Hippocampal formation (tissue), 2 donors: ENCODE data around the gene SLC22A12.
A peak's percentile ranks its signal among the peaks of the same experiment; 100 is the strongest.
"Not testable (repeated sequence)": the region's sequence is repeated elsewhere in the genome, so short reads cannot be mapped to it uniquely, and the experiment has no call there.

Source experiments
- DNase-seq, 2 donors: peaks; one replicate each; lab custom pipeline; 2025; lab: John Stamatoyannopoulos, UW

SLC22A12 gene

DNA sequence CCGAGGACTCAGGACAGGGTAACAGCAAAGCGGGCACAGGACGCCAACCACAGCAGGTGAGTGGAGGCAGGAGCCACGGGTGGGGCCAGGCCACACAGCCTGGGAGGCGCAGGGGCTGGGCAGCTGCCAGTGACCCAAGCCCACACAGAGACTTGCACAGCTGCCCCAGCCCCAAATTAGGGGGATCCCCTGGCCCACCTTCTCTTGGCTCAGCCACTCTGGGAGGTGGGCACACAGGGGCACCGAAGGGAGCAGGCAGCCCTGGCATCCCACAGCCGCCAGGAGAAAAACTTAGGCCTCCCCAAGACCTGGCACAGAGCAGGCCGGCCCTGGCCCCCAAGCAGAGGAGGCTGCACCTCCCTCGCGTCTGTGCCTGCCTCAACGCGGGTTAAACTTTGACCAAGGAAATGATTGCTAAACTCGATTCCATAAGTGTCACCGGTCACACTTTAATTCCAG is at the start of gene SLC22A12:
Gene SLC22A12, plus strand, starts transcription at position 458 of the 459 bp plus-strand sequence. CDS start 337 bp downstream, outside the sequence.
- no peak for DNase-seq

DNA sequence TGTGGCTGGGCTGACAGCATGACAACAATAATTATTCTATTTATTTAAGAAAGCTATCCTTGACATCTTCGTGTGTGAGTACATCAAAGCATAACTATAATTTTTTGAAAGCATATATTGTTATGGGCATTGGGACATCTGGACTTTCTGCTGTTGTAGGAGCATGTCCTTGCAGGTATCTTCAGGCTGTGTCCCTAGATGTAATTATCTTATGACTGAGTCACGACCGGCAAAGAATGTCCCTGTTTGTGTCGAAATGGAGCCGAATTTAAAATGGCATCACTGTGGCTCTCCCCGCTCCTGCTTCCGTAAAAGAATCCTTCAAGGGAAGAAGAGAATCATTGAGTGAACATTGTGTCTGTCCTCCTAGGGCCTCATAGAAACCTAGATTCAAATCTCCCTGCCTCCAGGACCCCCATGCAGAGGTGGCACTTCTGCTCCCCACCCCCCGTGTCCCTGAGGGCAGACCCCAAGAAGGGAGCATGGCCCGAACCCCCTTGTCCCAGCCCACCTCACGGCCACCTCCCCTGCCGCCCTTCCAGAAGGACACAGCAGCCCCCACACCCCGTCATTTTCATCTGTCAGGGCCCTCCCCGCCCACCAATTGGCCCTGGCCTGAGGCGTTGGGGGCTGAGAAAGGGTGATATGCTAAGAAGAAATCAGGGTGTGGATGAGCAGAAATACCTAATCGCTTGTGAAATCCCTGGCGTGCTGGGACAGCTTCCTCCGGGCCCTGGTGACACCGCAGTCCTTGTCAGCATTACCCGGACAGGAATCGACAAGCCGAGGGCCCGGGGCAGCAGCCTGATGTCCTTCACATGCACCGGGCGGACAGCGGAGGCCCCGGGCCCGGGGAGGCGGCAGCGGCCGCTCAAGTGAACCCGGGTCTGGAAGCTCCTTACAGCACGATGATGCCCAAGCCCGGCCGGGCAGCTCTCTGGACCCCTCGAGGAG is 48.6 kb upstream of the SLC22A12 start:
- no peak for DNase-seq

GRCh38 chr11:64543818-64544217 is 47.2 kb upstream of the SLC22A12 start:
- DNase-seq = no peak

DNA sequence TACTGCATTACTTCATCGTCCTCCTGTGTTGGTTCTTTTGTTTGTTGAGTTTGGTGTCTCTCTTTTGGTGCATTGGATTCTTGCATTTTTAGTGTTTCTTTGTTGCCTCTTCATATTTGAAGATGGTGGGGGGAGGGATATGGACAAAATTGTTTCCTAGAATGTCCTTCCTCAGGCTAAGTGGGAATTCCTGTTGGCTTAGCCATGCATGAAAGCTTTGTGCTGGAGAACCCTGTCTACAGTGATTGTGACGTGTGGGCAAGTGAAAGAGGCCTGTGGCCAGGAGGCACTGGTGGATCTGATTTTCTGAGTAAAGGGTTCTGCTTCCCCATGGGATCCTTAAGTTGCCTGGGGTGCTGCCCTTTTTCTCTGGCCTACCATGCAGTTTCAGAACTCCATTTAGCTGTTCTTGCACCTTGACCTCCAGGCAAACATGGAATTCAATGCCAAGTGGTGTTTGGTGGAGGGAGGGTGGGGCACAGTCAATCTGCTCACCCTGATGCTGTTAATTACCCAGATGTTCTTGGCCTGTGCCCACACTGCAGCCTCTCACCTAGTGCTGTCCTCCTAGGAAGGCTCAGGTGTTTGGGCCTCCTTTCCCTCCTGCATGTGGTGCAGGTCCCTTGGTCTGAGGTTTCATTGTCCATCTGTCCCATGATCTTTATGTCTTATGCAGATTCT is 46.3 kb upstream of the SLC22A12 start:
- DNase-seq = no peak

DNA sequence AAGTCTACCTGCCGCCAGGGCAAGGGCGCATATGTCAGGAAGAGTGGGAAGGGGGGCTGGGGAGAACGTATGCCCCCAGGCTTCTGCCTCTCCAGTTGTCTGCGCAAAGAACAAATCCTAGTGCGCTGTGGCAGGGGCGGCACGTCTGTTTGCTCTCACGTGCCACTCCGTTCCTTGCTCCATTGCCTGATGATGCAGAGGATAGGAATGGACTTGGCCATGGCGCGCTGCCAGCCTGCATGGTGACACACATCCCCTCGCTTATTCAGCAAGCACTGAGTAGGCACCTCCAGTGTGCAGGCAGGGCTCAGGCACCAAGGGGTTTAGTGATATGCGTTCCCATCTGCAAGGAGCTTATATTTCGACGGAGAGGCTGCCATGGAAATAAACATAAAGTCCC is 45.4 kb upstream of the SLC22A12 start:
- DNase-seq = no peak

DNA sequence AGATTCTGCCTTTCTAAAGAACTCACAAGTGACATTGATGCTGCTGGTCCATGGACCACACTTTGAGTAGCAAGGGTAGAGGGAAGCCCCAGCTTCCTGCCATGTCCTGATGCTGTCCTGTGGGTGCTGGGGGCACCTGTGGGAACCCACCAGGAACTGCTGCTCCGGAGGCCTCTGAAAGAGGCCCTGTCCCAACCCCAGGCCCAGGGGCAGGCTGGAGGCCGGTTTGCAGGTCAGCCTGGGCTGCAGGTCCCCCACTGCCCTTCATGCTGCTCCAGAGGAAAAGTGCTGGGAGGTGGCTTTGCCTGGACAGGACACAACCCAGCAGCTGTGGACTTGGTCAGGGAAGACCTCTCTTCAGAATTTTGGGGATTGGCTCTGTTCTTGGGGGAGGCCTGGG is 44.8 kb upstream of the SLC22A12 start:
- DNase-seq = no peak

GRCh38 chr11:64546600-64546999 is 44.4 kb upstream of the SLC22A12 start:
- DNase-seq = no peak

DNA sequence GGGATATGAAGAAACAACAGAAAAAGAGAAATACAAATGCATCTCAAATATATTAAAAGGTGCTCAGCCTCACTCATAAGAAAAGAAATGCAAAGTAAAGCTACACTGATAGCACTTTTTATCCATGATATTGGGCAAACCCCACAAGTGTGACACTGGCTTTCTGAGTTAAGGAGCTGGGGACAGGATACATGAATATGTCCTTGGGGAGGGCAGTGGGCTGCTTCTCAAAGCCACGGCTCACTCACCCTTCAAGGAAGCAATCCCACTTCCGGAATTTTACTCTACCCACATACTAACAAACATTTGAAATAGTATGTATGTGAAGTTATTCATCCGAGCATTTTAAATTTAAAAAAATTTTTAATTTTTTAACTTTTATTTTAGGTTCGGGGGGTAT is 41.1 kb upstream of the SLC22A12 start:
- DNase-seq = no peak

GRCh38 chr11:64553554-64554201 is 37.3 kb upstream of the SLC22A12 start:
- peak; percentile 33 to 41 for DNase-seq

GRCh38 chr11:64556044-64556720 is 34.8 kb upstream of the SLC22A12 start:
- no peak for DNase-seq

- DNase-seq = no peak
These were observed 34.2 kb upstream of the SLC22A12 start for GRCh38 chr11:64556721-64557250.

GRCh38 chr11:64558065-64558745 is 32.8 kb upstream of the SLC22A12 start:
- no peak for DNase-seq

- DNase-seq = no peak
These were observed 32.2 kb upstream of the SLC22A12 start for GRCh38 chr11:64558869-64559268.

- no peak for DNase-seq
These were observed 31.5 kb upstream of the SLC22A12 start for GRCh38 chr11:64559351-64560138.

DNA sequence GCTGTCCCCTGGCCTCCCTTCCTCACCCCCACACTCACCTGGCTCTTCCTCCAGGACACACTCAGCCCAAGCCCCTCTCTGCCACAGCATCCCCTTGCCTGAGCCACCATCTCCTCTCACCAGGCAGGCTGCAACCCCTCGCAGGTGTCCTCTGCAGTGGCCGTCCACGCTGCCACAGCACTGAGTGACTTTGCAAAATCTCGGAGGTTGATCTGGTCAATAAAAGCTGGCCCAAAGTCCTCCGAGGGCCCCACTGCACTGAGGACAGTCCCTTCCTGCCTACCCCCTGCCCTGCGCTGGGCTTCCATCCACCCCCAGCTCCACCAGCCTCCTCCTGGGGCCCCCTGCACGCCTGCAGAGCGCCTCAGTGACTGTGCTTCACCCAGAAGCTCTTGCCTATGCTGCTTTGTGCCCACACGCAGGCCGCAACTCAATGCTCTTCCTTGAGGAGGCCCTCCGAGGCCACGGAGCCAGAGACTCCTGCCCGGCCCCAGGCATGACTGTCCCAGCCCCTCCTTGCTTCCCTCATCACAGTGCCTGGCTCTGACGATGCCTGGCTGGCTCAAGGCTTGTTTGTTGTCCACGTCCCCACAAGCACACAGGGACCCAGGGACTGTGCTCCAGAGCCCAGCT is 30.8 kb upstream of the SLC22A12 start:
- DNase-seq = no peak

DNA sequence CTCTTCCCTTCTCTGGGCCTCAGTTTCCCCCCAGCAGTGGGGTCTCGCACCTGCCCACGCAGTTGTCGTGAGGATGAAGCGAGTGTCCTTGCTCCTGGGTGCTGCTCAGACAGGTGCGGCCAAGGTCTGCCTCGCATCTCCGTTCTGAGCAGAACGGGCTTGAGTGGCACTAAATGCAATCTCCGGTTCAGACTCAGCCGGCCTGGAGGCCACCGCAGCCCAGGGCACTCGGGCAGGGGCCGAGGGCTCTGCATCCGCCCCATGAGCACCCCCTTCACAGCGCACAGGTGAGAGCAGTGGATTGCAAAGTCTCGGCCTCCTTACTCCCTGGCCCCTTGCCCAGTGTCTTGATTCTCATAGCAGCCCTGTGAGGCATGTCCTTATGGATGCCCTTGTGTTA is 30.1 kb upstream of the SLC22A12 start:
- DNase-seq = no peak

DNA sequence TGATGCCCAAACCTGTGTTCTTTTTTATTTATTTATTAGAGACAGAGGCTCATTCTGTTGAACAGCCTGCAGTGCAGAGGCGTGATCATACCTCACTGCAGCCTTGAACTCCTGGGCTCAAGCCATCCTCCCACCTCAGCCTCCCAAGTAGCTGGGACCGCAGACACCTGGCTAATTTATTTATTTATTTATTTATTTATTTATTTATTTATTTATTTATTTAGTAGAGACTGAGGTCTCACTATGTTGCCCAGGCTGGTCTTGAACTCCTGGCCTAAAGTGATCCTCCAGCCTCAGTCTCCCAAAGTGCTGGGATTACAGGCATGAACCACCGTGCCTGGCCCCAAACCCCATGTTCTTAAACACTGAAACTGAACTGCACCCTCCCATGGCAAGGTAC is 29.6 kb upstream of the SLC22A12 start:
- DNase-seq = not testable (repeated sequence)

- DNase-seq = no peak
These were observed 28.9 kb upstream of the SLC22A12 start for GRCh38 chr11:64561984-64562722.
